ENCODE results near the gene OLFM2. TPM values are rescaled to one million over a fixed set of nuclear protein-coding genes. Genes with fewer than 3 reads are reported as not detected.
A peak's percentile ranks its signal among the peaks of the same experiment; 100 is the strongest.
"Not testable (repeated sequence)": the region's sequence is repeated elsewhere in the genome, so short reads cannot be mapped to it uniquely, and the experiment has no call there.

Gene OLFM2
- polyA plus RNA-seq, 1 donor: 30.2 TPM

DNA sequence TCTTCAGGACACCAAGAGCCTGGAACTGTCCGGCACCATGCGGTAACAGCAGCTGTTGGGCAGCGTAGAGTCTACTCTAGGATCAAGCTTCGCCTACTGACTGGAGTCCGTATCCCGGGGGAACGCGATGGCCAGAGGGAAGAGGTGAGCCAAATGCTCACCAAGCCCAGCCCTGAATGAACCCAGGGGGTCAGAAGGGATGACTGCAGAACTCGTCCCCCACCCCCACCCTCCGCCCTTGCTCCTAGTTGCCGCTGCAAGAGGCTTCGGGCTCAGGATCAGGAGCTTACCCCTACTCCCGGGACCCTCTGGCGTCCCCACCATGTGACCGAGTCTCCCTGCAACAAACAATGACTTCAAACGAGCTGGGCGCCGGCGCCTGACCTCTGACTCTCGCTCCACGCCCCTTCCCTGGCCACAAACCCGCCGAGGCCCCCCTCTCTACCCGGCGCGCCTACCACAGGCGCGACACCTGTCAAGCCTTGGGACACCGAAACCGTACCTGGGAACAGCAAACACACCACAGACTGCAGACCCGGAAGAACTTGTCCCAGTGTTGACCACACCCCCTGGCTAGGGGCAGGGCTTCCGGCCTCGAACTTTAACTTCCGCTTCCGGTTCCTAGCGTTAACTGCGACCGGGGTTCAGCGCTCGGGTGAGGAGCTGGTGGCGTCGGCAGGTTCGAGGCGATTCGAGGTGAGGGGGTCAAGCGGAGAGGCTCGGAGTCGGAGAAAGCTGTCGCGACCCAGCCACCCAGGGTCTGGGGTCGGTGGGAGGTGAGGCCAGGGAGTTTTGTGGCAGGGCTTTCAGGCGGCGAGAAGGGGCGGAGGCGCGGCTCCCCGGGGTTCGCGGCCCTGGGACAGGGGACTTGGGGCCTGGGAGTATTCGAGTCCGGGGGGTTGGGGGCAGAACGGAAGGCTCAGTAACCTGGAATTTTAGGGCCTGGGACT, 108.8 kb downstream of the OLFM2 start, which contains the start of gene UBL5:
TSS of gene UBL5 (plus strand) at position 630 of the 950 bp plus-strand sequence. CDS start 420 bp downstream, outside the sequence.
- peak; percentile 90 for DNase-seq

DNA sequence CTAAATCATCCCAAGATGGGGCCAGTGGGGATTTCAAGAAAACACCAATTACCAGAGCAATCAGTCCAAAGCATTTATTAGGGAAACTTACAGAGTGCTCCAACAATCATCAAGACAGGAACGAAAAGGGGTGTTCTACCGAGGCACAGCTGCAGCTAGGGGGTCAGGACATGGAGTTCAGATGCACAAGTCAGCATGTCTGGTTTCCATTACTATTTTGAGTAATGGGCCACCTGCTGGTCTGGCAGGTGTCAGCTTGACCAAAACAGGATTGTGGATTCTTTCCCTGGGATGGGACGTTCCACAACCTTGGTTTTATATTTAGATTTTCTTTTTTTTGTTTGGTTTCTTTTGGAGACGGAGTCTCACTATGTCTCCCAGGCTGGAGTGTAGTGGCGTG, 112.5 kb downstream of the OLFM2 start:
- DNase-seq: no peak

DNA sequence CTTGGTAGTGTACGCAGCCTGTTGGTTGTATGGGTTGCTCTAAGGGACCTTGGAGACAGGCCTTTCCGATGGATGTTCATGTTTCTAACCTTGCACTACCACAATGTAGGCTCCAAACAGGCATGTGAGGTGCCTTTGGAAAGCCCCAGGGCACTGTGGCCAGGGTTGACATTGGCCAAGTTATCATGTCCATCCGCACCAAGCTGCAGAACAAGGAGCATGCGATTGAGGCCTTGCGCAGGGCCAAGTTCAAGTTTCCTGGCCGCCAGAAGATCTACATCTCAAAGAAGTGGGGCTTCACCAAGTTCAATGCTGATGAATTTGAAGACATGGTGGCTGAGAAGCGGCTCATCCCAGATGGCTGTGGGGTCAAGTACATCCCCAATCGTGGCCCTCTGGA, 116.3 kb downstream of the OLFM2 start:
- DNase-seq: not testable (repeated sequence)

DNA sequence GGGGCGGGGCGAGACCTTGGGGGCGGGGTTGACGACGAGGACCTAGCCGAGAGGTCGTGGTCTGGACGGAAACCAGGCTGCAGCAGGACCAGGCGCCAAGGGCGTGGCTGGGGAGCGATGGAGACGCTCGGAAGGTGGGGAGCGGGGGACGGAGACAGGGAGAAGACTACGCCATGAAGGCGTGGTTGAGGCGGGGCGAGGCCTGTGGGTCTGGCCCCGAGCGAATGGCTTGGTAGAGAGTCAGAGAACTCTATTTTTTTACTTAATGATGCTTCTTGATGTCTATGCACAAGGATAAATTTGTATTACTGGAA, 116.8 kb downstream of the OLFM2 start:
- DNase-seq: no peak

DNA sequence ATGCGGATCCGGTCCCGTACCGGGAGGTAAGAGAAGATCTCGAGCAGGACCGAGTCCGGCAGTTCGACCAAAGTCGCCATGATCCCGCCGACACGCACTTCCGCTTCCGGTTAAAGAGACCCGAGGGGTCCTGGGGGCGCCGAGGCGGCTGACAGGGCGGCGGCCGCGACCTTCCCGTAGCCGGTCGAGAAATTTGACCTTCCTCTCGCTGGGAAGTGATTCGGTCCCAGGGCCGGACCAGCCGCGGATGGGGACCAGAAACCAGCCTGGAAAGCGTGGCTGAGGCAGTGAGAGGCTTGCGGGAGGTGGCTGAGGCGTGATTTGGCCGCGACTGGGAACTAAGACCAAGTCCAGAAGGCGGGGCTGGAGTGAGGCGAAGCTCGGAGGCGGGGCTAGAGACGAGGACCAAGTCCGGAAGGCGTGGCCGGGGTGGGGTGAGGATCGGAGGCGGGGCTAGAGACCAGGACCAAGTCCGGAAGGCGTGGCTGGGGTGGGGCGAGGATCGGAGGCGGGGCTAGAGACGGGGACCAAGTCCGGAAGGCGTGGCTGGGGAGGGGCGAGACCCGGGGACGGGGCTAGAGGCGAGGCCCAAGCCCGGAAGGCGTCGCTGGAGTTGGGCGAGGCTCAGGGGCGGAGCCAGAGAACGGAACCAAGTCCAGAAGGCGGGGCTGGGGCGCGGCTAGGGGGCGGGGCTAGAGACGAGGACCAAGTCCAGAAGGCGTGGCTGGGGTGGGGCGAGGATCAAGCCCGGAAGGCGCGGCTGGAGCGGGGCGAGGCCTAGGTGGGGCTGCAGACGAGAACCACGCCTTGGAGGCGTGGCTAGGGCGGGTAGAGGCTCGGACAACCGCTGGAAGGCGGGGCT, 117.3 kb downstream of the OLFM2 start, which contains the start of gene FBXL12:
TSS of gene FBXL12 (minus strand) at position 346 of the 862 bp plus-strand sequence. CDS start at position 80, 266 bp downstream.
- peak; percentile 100 for DNase-seq

DNA sequence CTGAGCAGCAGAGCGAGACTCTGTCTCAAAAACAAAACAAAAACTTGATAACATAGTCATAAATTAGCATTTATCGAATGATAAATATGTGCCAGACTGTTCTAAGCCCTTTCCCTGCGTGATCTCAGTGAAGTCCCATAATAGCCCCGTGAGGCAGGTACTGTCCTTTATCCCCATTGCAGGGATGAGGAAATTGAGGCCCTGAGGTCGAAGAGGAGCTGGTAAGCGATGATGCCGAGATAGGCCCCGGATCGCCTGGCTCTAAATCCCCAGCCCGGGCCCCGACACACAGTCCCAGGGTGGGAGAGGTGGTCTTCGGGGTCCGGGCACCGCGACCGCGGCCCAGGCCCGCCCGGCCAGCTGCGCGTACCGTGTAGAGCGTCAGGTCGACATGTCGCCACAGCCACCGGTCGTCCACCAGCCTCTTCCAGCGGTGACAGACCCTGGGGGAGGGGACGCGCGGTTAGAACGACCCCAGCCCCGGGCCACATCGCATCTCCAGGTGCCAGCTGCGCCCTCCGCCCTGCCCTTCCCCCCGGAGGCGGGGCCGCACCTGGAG, 118.1 kb downstream of the OLFM2 start:
- no peak for DNase-seq

DNA sequence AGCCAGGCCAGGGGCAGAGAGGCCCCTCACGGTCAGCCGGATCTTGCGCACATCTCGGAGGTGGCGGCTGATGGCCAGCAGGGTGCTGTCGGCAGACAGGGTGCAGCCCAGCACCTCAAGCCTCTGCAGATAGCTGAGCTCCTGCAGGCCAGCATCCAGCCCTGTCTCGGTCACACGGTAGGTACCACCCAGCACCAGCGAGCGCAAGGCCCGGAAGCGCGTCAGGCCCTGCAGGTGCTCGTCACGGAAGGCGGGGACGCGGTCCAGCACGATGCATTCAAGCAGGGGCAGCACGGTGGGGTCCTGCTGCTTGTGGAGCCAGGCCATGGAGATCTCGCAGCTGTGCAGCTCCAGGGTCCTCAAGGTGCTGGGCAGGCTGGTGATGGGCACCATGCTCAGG, 125.2 kb downstream of the OLFM2 start:
- no peak for DNase-seq

DNA sequence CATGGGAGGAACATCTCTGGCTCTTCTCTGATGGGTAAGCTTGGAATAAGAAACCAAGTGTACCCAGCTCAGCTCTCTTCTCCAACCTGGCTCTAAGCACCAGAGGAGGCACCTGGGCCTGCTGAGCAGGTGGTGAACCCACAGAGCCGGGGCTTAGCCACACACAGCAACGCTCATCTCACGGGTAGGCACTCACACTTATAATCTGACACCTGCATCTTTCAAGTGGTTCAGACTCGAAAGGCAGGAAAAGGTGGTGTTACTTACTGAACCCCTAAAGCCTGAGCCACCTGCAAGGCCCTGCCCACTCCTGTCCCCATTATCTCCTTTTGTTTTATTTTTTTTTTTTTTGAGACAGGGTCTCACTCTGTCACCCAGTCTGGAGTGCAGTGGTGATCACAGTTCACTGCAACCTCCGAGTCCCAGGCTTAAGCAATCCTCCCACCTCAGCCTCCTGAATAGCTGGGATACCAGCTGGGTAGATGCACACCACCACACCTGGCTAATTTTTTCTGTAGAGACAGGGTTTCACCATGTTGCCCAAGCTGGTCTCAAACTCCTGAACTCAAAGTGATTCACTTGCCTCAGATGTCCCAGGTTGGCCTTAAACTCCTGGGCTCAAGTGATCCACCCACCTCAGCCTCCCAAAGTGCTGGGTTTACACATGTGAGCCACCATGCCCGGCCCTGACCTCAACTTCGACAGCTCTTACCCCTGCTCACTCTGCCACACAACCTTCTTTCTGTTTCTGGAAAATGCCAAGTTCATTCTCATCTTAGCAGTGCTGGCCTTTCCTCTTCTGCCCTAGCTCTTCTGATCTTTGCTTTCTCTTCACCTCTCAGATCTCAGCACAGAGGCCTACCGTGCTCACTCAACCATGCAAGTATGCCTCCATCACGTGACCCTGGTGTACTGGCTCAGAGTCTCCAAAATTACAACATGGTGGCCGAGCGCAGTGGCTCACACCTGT, 127.2 kb downstream of the OLFM2 start:
- DNase-seq: no peak

DNA sequence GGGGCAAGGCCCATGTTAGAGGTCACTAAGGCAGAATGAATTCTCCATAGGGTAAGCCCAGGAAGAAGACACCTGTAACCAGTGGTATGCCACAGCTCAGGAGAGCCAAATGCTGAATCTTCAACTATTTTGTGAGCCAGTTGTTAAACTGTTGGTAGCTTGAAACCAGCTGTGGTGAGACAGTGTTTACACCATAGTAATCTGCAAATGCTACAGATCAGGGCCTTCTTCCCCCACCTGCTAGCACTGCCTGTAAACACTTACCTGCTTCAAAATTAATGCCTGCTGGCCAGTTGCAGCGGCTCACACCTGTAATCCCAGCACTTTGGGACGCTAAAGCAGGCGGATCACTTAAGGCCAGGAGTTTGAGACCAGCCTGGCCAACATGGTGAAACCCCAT, 129.5 kb downstream of the OLFM2 start:
- no peak for DNase-seq

Other genes starting within 250 kb of the OLFM2 start
- 11.0 TPM for gene ZNF846, start 167.8 kb downstream of the OLFM2 start, polyA plus RNA-seq (ENCODE audit: insufficient read length)
- gene FBXL12, start 117.4 kb downstream of the OLFM2 start, polyA plus RNA-seq (ENCODE audit: insufficient read length): 34.5 TPM
- 144 TPM for gene UBL5, start 108.6 kb downstream of the OLFM2 start, polyA plus RNA-seq (ENCODE audit: insufficient read length)
- 78.3 TPM for gene PIN1, start 101.2 kb downstream of the OLFM2 start, polyA plus RNA-seq (ENCODE audit: insufficient read length)
- 77.6 TPM for gene COL5A3, start 74.0 kb upstream of the OLFM2 start, polyA plus RNA-seq (ENCODE audit: insufficient read length)
- not detected for gene RDH8, start 77.0 kb upstream of the OLFM2 start, polyA plus RNA-seq (ENCODE audit: insufficient read length)
- gene SHFL, start 149.8 kb upstream of the OLFM2 start, polyA plus RNA-seq (ENCODE audit: insufficient read length): 10.7 TPM
- gene ANGPTL6, start 166.2 kb upstream of the OLFM2 start, polyA plus RNA-seq (ENCODE audit: insufficient read length): 1.7 TPM
- gene PPAN, start 169.8 kb upstream of the OLFM2 start, polyA plus RNA-seq (ENCODE audit: insufficient read length): 30.6 TPM
- 11.7 TPM for gene P2RY11, start 175.2 kb upstream of the OLFM2 start, polyA plus RNA-seq (ENCODE audit: insufficient read length)
- 287 TPM for gene EIF3G, start 183.4 kb upstream of the OLFM2 start, polyA plus RNA-seq (ENCODE audit: insufficient read length)